Measurements from ENCODE around the gene CHN1.

The CHN1 gene

GRCh38 chr2:174780856-174781255 lies 224.3 kb downstream of the CHN1 start:
- no peak for DNase-seq

DNA sequence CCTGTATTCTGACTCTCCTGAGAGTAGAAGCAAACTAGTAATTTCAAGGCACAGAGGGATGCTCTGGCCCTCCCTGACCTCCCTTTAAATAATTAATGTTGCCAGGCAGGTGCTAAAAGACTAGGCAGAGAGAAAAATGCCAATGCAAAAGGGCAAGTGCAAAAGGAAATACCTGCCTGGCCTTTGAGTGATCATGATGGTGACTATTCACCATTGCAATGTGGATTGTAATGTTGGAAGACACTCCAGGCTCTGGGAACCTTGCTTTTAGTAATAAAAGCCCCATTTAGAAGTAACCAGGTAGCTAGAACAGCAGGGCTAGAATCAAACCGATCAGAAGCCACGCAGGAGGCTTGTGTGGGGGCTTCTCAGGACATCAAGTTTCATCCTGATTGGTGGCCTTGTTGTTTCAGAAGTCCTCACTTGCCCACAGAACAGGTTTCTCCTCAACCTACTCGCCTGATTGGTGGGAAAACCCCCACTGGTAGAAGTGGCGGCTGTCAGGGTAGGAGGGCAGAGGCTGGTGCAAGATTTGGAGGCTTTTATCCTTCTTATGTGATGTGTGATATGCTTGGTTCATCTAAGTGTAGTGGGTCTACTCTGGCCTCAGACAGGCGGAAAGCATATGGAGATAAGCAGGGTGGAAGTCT lies 224.9 kb downstream of the CHN1 start:
- DNase-seq = no peak

DNA sequence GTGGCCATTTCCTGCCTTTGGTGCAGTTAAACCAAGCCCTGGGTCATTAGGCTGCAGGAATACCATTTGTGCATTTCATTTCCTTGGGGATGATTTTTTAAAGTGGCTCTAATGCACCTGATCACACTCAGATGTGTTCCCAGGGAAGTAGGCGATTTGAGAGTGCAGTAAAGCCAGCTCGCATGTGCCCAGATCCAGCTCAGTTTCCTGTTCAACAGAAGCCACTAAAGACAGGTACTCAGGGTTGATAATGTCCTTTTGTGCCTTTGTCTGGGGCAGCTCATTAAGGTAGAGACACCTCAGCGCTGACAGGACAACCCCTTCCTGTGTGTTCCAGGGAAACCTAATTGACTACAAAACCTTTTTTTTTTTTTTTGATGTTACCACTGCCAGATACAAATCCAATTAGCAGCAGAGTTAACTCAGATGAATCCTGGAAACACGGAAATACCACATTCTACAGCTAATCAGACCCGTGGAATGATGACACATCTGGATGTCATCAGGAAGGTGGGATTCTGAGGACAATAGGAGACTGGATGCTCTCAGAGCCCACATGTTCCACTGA lies 225.7 kb downstream of the CHN1 start:
- DNase-seq = no peak

GRCh38 chr2:174778085-174778981 lies 226.8 kb downstream of the CHN1 start:
- DNase-seq = peak; percentile 90 to 98

DNA sequence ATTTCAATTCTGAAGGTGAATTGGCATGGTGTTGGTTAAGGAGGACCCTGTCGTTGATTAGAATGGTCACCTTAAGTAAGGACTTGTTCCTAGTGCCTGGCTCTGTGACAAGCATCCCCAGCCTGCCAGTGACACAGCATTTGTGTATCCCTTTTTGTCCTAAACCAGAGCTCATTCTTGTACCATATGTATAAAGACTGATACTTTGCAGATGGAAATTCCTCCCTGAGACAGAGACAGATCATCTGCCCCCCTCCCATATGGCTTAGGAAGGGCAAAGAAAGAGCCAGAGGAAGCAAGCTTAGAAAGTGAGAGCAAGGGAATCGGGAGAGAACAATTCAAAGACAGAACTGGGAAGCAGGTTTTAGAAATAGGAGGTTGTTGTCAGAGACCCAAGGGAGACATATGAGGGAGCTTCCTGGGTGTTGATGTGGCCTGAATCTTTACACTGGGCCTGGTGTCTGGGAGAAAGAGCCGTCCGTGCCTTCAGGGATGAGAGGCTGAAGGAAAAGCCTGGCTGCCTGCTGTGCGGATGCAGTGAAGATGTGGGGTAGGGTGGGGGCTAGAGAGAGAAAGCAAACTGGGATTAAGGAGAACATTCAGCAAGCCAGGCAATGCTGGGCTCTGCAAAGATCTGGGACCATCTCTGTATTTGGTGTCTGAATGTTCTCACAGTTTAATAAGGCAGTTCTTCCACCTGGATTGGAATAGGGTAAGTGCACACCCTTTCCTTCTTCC lies 227.7 kb downstream of the CHN1 start:
- no peak for DNase-seq

- no peak for DNase-seq
These were observed 228.5 kb downstream of the CHN1 start for GRCh38 chr2:174776675-174777074.

GRCh38 chr2:174776223-174776622 lies 229.0 kb downstream of the CHN1 start:
- no peak for DNase-seq

DNA sequence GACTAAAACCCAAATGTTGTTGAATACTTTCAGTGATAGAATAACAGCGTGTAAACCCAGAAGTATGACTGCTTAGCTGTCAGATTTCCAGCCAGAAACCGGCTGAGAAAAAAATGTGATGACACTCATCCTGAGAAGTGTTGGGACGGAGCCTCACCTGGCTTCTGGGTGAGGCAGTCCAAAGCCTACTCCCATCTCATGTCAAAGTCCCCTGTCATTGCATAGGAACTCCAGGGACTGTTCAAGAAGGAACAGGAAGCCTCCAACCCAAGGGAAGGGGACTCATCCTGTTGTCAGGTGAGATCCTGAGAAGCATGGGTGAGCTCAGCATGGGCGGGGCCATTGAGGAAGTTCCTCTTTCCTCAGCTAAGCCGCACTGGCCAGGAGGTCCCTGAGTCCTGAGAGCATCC lies 229.6 kb downstream of the CHN1 start:
- no peak for DNase-seq

- DNase-seq = no peak
These were observed 230.3 kb downstream of the CHN1 start for GRCh38 chr2:174774886-174775285.

- peak in 1 of 2 donors; percentile 27 for DNase-seq
These were observed 232.0 kb downstream of the CHN1 start for GRCh38 chr2:174773215-174773614.

- no peak for DNase-seq
These were observed 232.7 kb downstream of the CHN1 start for GRCh38 chr2:174772472-174772801.

GRCh38 chr2:174771631-174772471 lies 233.3 kb downstream of the CHN1 start:
- DNase-seq = peak; percentile 74 to 78

DNA sequence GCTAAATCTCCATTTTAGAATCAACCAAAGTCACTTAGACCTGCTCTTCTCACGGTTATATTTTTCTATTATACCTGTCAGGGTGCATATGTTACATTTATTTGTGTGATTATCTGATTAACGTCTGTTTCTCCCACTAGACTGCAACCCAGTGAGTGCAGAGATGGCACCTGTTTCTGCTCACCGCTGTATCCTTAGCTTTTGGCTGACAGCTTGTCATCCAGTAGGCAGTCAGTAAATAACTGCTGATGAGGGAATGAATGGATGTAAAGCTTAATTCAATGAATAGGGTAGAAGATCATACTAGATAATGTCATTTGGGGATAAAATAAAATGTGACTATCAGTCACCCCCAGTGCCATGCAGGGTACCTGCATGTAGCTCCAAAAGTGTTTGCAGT lies 234.0 kb downstream of the CHN1 start:
- DNase-seq = no peak

DNA sequence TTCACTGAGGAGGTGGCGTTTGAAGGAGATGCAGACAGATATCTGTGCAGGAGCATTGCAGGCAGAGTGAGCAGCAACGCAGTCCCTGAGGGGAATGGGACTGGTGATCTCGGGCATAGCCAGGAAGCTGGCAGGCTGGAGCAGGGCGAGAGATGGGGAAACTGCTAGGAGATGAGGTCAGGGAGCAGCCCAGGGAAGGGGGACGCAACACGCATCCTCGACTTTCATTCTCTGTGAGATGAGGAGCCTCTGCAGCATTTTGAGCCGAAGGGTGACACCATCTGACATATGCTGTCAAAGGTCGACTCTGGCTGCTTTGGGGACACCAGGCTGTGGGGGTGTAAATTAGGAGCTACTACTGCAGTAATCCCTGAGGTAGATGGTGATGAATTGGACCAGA lies 236.6 kb downstream of the CHN1 start:
- DNase-seq = no peak

DNA sequence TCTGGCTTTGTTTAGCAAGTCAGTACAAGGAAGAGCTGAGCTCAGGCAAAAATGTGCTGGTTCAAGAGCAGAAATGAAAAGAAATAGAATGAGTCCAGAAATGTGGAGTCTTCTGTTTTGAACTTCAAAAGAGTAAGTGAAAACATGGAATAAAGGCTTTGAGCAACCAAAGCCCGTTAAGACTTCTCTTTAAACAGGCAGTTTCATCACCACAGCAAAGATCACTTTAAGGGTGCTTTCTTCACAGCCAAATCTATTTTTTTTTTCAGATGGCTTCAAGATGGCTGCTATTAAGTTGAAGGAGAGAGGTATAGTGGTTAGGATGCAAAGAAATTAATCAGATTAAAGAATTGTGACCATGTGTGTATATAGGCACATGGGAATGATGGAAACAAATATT lies 238.9 kb downstream of the CHN1 start:
- peak in 1 of 2 donors; percentile 25 for DNase-seq

- no peak for DNase-seq
These were observed 239.6 kb downstream of the CHN1 start for GRCh38 chr2:174765576-174765975.

- DNase-seq = peak; percentile 70 to 71
These were observed 240.6 kb downstream of the CHN1 start, which contains the start of gene CHRNA1 for GRCh38 chr2:174764280-174765255. TSS of gene CHRNA1 (minus strand) at chr2:174764472. CDS start at chr2:174764394, 78 bp downstream.

- no peak for DNase-seq
These were observed 241.4 kb downstream of the CHN1 start for GRCh38 chr2:174763780-174764179.

- DNase-seq = no peak
These were observed 242.7 kb downstream of the CHN1 start for GRCh38 chr2:174762464-174762863.

GRCh38 chr2:174761837-174762236 lies 243.3 kb downstream of the CHN1 start:
- no peak for DNase-seq
